Breast epithelium (tissue), 4 donors: Measurements from ENCODE around the gene FAM47B. TPM values are rescaled to one million over a fixed set of nuclear protein-coding genes. Genes with fewer than 3 reads are reported as not detected.

Experiments used
- DNase-seq, 2 donors: peaks; one replicate each; pipeline ENCODE4 v3.0.0-alpha.2; 2019; ENCODE audit warnings: low spot score in 2 of 2
- H3K27ac ChIP-seq, 2 donors: fragments of 200-600 bp; sonication (generic) in 1 of 2; one replicate each; pipeline ENCODE4 v1.5.1; 2016 to 2019; ENCODE audit warnings: mild to moderate bottlenecking in 1 of 2
- H3K27me3 ChIP-seq, 2 donors: fragments of 200-600 bp; sonication (generic) in 1 of 2; one replicate each; pipeline versions ENCODE4 v1.5.1 to v1.6.0; 2017 to 2019; ENCODE audit warnings: control low read depth in 1 of 2, mild to moderate bottlenecking in 1 of 2
- H3K36me3 ChIP-seq: fragments of 200-600 bp; one replicate; pipeline ENCODE4 v1.5.1; 2019
- H3K4me1 ChIP-seq, 2 donors: fragments of 200-600 bp; sonication (generic); one replicate each; pipeline ENCODE4 v1.5.1; 2016 to 2019; ENCODE audit warnings: control low read depth in 1 of 2
- H3K4me3 ChIP-seq, 3 donors: fragments of 200-600 bp; sonication (generic); 1 replicate in 2 of 3; 2 replicates in 1 of 3; pipeline ENCODE4 v1.5.1; 2016 to 2019; ENCODE audit warnings: mild to moderate bottlenecking in 3 of 3, moderate library complexity in 2 of 3
- H3K9me3 ChIP-seq, 2 donors: fragments of 200-600 bp; sonication (generic) in 1 of 2; one replicate each; pipeline ENCODE4 v1.5.1; 2016 to 2019; ENCODE audit warnings: control low read depth in 1 of 2
- CTCF ChIP-seq, 3 donors: fragments of 450-650 bp; IDR thresholded peaks; one replicate each; pipeline ENCODE4 v1.5.1; 2016 to 2017; ENCODE audit warnings: antibody characterized with exemption in 3 of 3, mild to moderate bottlenecking in 3 of 3, moderate library complexity in 3 of 3
- POLR2A ChIP-seq: fragments of 450-650 bp; IDR thresholded peaks from one replicate; pipeline ENCODE4 v1.6.1; 2016; ENCODE audit warnings: antibody characterized with exemption, mild to moderate bottlenecking, moderate library complexity
- POLR2AphosphoS5 ChIP-seq, 3 donors: sonication (generic); formaldehyde crosslinking; IDR thresholded peaks; one replicate each; pipeline ENCODE4 v1.6.1; 2017; ENCODE audit warnings: antibody characterized with exemption in 3 of 3
- intact Hi-C: fragments of 100-400 bp; cut with DNase I; formaldehyde crosslinking; loops from one replicate; pipeline ENCODE4 v1.15.1; 2023; ENCODE audit warnings: low total_unique reads
- total RNA-seq, 3 donors: library from RNA; depleted of rRNA; stranded (reverse); fragments of >200 nt; gene quantifications; one replicate each; pipeline ENCODE4 v1.1.0, GENCODE V29; 2016

Gene FAM47B
- total RNA-seq, 3 donors from 2014 or later = not detected

DNA sequence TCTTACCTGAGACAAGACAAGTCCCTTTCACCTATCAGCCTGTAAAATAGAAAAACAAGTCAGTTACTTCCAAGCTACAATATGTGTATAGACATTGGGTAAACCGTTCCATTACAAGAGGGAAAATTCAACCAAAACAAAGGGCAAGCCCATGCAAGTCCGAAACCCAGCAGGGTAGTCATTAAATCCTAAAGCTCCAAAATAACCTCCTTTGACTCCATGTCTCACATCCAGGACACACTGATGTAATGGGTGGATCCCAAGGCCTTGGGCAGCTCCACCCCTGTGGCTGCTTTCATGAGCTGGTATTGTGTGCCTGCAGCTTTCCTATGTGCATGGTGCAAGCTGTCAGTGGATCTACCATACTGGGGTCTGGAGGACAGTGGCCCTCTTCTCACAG, 14.7 kb upstream of the FAM47B start:
- no peaks in the 10 kb centered on the region for H3K9me3 ChIP-seq
- H3K4me3 ChIP-seq = no peak overlapping the region
- H3K27me3 ChIP-seq = peaks cover 0 to 34% of the 10 kb centered on the region in 2 donors
- no peaks in the 10 kb centered on the region for H3K4me1 ChIP-seq
- TF ChIP-seq CTCF (IDR thresholded peaks at IDR 0.05) = no peak
- no peak for TF ChIP-seq POLR2A
- TF ChIP-seq POLR2AphosphoS5 (IDR thresholded peaks at IDR 0.05) = no peak
- intact Hi-C loops = no loop called here
- no peak overlapping the region for H3K27ac ChIP-seq
- no peak for DNase-seq
- no peaks in the 10 kb centered on the region for H3K36me3 ChIP-seq

- no peak overlapping the region for H3K27ac ChIP-seq
- H3K9me3 ChIP-seq = no peaks in the 10 kb centered on the region
- DNase-seq = no peak
- H3K27me3 ChIP-seq = peaks cover 0 to 9% of the 10 kb centered on the region in 2 donors
- H3K36me3 ChIP-seq = no peaks in the 10 kb centered on the region
- H3K4me3 ChIP-seq = no peak overlapping the region
- TF ChIP-seq CTCF (IDR thresholded peaks at IDR 0.05) (no peak), POLR2A (no peak), POLR2AphosphoS5 (IDR thresholded peaks at IDR 0.05) (no peak)
- intact Hi-C loops = no loop called here
- H3K4me1 ChIP-seq = no peaks in the 10 kb centered on the region
These were observed 639 bp downstream of the FAM47B start for GRCh38 chrX:34943235-34943634.

- Histone ChIP-seq H3K27ac (no peak overlapping the region), H3K4me1 (no peaks in the 10 kb centered on the region), H3K27me3 (no peaks in the 10 kb centered on the region), H3K36me3 (no peaks in the 10 kb centered on the region), H3K4me3 (no peak overlapping the region), H3K9me3 (no peaks in the 10 kb centered on the region)
- intact Hi-C loops = no loop called here
- TF ChIP-seq POLR2A (no peak), POLR2AphosphoS5 (IDR thresholded peaks at IDR 0.05) (no peak), CTCF (IDR thresholded peaks at IDR 0.05) (no peak)
- DNase-seq = no peak
These were observed 14.3 kb downstream of the FAM47B start for GRCh38 chrX:34956916-34957315.

DNA sequence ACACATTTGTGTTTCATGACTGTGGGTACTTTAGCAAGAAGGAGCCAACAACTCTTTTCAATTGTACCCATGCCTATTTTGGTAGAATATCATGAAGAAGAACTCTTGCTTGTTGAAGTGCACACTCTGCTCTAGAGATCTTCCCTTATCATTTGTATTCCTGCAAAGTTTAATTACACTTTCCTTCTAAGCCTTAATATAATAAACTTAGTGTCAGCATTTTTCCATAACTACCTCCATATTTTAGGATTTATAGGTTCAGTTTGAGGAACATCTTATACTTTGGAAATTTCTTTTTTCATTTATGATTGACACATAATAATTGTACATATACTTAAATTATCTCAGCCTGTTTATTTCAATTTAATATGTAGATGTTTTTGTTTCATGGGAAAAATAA, 19.1 kb downstream of the FAM47B start:
- no peaks in the 10 kb centered on the region for H3K9me3 ChIP-seq
- DNase-seq = no peak
- no peaks in the 10 kb centered on the region for H3K36me3 ChIP-seq
- H3K4me1 ChIP-seq = no peaks in the 10 kb centered on the region
- H3K27me3 ChIP-seq = peaks cover 0 to 2% of the 10 kb centered on the region in 2 donors
- no peak overlapping the region for H3K4me3 ChIP-seq
- no peak overlapping the region for H3K27ac ChIP-seq
- no peak for TF ChIP-seq CTCF (IDR thresholded peaks at IDR 0.05)
- no peak for TF ChIP-seq POLR2AphosphoS5 (IDR thresholded peaks at IDR 0.05)
- TF ChIP-seq POLR2A = no peak
- intact Hi-C loops = no loop called here

GRCh38 chrX:34972206-34972605, 29.6 kb downstream of the FAM47B start:
- peaks cover 0 to 27% of the 10 kb centered on the region in 2 donors for H3K27me3 ChIP-seq
- H3K4me1 ChIP-seq = no peaks in the 10 kb centered on the region
- H3K4me3 ChIP-seq = no peak overlapping the region
- intact Hi-C loops = no loop called here
- no peaks in the 10 kb centered on the region for H3K9me3 ChIP-seq
- no peaks in the 10 kb centered on the region for H3K36me3 ChIP-seq
- no peak overlapping the region for H3K27ac ChIP-seq
- no peak for TF ChIP-seq POLR2AphosphoS5 (IDR thresholded peaks at IDR 0.05)
- TF ChIP-seq CTCF (IDR thresholded peaks at IDR 0.05) = no peak
- no peak for TF ChIP-seq POLR2A
- DNase-seq = no peak
